ENCODE data around the gene SGK1.
"Not testable (repeated sequence)": the region's sequence is repeated elsewhere in the genome, so short reads cannot be mapped to it uniquely, and the experiment has no call there.

The SGK1 gene

DNA sequence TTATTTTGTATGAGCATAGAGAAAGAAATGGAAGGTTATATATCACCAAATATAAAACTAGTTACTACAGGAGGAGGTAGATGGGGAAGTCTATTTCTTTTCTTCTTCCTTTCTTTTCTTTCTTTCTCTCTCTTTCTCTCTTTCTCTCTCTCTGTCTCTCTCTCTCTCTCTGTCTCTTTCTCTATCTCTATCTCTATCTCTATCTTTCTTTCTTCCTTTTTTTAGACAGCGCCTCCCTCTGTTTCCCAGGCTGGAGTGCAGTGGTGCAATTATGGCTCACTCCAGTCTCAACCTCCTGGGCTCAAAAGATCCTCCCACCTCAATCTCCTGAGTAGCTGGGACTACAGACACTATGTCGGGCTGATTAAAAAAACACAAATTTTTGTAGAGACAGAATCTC lies 10.2 kb upstream of the SGK1 start:
- TF ChIP-seq, protein P1, sequence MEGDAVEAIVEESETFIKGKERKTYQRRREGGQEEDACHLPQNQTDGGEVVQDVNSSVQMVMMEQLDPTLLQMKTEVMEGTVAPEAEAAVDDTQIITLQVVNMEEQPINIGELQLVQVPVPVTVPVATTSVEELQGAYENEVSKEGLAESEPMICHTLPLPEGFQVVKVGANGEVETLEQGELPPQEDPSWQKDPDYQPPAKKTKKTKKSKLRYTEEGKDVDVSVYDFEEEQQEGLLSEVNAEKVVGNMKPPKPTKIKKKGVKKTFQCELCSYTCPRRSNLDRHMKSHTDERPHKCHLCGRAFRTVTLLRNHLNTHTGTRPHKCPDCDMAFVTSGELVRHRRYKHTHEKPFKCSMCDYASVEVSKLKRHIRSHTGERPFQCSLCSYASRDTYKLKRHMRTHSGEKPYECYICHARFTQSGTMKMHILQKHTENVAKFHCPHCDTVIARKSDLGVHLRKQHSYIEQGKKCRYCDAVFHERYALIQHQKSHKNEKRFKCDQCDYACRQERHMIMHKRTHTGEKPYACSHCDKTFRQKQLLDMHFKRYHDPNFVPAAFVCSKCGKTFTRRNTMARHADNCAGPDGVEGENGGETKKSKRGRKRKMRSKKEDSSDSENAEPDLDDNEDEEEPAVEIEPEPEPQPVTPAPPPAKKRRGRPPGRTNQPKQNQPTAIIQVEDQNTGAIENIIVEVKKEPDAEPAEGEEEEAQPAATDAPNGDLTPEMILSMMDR (conservative IDR thresholded peaks at IDR 0.05; ENCODE audit: low read depth, low read length) = no peak
- no peak for DNase-seq (ENCODE audit: low read depth)
- no peak overlapping the region for H3K4me3 ChIP-seq (ENCODE audit: low read depth, low read length)

DNA sequence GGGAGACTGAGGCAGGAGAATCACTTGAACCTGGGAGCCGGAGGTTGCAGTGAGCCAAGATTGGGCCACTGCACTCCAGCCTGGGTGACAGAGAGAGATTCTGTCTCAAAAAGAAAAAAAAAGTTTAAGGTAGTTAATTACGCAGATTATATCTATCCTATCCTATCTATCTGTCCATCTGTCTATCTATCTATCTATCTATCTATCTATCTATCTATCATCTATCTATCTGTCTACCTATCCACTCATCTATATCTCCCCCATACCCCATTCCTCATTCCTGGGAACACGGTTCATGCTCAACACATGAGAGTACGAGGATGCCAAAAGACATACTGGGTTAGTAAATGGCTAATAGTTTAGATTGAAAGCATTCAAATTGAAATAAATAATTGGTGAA lies 8.3 kb upstream of the SGK1 start:
- H3K4me3 ChIP-seq (ENCODE audit: low read depth, low read length); DNase-seq (ENCODE audit: low read depth): not testable (repeated sequence)

DNA sequence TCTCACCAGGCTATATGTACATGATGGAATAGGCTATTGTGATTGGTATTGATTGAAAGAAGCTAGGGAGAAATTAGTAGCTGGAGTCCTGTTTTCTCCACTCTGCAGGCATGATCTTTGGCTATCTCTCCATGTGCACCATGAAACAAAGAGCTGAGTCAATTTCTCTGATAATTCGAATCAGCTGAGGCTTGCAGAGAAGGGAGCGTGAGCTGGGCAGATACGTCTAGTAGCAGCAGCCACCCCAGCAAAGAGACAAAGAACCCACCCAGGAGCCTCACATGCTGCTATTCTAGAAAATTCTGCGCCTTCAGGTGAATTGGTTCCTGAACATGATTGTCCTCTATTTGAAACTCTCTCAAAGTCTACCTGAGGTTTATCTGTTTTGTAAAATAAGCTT lies 6.9 kb upstream of the SGK1 start:
- TF ChIP-seq, protein P1 (conservative IDR thresholded peaks at IDR 0.05; ENCODE audit: low read depth, low read length) = no peak
- DNase-seq (ENCODE audit: low read depth) = no peak
- H3K4me3 ChIP-seq (ENCODE audit: low read depth, low read length) = no peak overlapping the region

DNA sequence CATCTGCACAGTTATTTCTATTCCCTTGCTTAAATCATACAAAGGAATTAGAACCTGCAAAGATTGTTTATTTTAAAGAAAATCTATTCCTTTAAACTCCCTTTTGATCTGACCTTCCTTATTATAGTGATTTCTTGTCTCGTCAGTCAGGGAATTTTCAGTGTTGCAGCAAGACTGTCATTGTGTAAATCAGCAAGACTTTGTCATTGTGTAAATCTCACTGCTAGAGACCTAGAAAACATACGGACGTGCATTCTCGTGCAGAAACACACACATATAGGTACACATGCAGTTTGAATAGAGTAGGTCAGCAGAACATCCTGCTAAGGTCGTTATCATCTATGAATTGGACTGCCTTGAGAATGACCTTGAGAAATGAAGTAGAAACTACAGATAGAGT lies 6.2 kb upstream of the SGK1 start:
- H3K4me3 ChIP-seq (ENCODE audit: low read depth, low read length) = no peak overlapping the region
- TF ChIP-seq, protein P1 (conservative IDR thresholded peaks at IDR 0.05; ENCODE audit: low read depth, low read length) = no peak
- DNase-seq (ENCODE audit: low read depth) = no peak

DNA sequence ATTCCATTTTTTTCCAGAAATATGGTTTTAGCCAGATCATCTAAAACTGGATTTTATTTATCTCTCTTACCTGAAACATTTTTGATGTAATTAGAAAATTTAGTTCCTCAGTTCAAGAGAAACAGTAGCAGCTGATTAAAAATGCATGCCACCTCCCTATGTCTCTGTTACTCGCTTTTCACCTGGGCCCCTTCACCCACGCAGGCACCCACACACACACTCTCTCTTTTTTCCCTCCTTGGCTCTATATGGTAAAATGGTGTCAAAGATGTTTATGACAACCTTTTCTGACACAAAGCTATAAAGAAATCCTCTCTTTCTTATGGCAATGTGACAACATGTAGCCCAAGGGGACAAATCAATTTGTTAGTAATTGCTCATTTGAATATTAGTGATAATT lies 5.8 kb upstream of the SGK1 start:
- TF ChIP-seq, protein P1 (conservative IDR thresholded peaks at IDR 0.05; ENCODE audit: low read depth, low read length) = no peak
- H3K4me3 ChIP-seq (ENCODE audit: low read depth, low read length) = no peak overlapping the region
- no peak for DNase-seq (ENCODE audit: low read depth)

DNA sequence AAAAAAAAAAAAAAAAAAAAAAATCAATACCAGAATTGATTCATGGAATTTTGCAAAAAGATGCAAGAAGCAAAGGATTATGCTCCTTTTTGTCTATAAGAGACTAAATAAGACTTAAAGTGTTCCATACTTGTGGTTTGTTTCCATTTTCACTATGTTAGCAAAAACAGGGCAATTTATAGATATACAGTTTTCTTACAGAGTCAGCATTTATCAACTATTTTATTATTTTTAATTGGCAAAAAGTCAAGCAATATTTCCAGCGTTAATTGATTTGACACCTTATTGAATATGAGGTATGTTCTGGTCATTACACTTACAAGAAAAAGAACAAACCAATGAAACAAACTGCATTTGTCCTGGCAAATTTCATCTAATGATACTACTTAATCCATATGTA lies 5.4 kb upstream of the SGK1 start:
- H3K4me3 ChIP-seq (ENCODE audit: low read depth, low read length) = no peak overlapping the region
- TF ChIP-seq, protein P1 (conservative IDR thresholded peaks at IDR 0.05; ENCODE audit: low read depth, low read length) = no peak
- DNase-seq (ENCODE audit: low read depth) = no peak

DNA sequence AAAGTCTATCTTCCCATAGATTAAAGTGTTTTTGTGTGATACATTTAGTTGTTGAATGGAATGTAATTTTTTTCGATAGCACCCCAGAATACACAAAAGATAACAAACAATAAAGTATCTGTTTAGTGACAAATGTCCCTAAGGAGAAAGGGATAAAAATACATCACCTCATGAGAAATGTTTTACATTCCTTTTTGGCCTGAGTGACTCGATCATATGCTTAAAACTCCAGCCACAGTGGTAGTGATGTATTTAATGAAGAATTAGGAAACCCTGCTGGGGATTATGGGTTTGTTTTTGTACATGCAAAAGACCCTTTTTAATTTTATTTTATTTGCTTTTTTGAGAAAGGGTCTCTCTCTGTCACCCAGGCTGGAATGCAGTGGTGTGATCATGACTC lies 4.3 kb upstream of the SGK1 start:
- DNase-seq (ENCODE audit: low read depth) = no peak
- no peak overlapping the region for H3K4me3 ChIP-seq (ENCODE audit: low read depth, low read length)
- TF ChIP-seq, protein P1 (conservative IDR thresholded peaks at IDR 0.05; ENCODE audit: low read depth, low read length) = no peak

DNA sequence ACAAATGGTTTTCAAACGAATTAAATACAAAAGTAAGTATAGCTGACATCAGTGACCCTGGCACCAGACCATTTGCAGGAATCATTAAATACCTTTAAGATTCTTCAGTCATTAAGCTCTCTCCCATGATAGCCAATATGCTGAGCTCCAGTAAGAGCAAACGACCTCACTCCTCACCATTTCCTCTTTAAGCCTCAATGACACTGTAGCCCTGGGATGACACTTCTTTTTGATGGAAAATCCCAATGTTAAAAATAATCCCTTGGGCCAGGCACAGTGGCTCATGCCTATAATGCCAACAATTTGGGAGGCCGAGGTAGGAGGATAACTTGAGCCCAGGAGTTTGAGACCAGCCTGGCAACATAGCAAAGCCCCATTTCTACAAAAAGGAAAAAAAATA lies 3.3 kb upstream of the SGK1 start:
- no peak overlapping the region for H3K4me3 ChIP-seq (ENCODE audit: low read depth, low read length)
- DNase-seq (ENCODE audit: low read depth) = no peak
- TF ChIP-seq, protein P1 (conservative IDR thresholded peaks at IDR 0.05; ENCODE audit: low read depth, low read length) = no peak

DNA sequence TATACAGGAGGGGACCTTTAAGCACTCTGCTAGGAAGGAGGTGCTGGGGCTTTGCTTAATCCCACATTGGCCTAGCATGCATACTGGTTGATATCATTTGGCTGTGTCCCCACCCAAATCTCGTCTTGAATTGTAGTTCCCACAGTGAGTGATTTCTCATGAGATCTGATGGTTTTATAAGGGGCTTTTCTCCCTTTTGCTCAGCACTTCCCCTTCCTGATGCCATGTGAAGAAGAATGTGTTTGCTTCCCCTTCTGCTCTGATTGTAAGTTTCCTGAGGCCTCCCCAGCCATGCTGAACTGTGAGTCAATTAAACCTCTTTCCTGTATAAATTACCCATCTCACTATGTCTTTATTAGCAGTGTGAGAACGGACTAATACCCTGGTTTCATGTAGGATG lies 1.8 kb upstream of the SGK1 start:
- H3K4me3 ChIP-seq (ENCODE audit: low read depth, low read length); DNase-seq (ENCODE audit: low read depth): not testable (repeated sequence)
